ENCODE data around the gene TFDP3.

- TF ChIP-seq POLR2AphosphoS5 (IDR thresholded peaks at IDR 0.05; ENCODE audit: low read depth, low read length), result no peak
- no peak for TF ChIP-seq PAX5 (IDR thresholded peaks at IDR 0.05; ENCODE audit: insufficient read depth, low read length, severe bottlenecking)
- no peak for TF ChIP-seq SPI1 (IDR thresholded peaks at IDR 0.05; ENCODE audit: low read depth, low read length)
- TF ChIP-seq POLR2A (IDR thresholded peaks at IDR 0.05; ENCODE audit: low read depth, low read length), result no peak
- TF ChIP-seq TAF1 (IDR thresholded peaks at IDR 0.05; ENCODE audit: low read depth, low read length), result no peak
- no peak for TF ChIP-seq POU2F2 (IDR thresholded peaks at IDR 0.05; ENCODE audit: low read depth, low read length)
These were observed 2.4 kb downstream of the TFDP3 start for GRCh38 chrX:133215747-133216146.

Measured in GM12891 (cell line).